HEK293T (cell line): ENCODE measurements around the gene ERMN.

Source experiments
- ARNT ChIP-seq: fragments of 450-650 bp; IDR thresholded peaks from 2 replicates; pipeline ENCODE4 v1.6.1; 2017; ENCODE audit warnings: mild to moderate bottlenecking
- FOXK2 ChIP-seq: fragments of 450-650 bp; IDR thresholded peaks from 2 replicates; pipeline ENCODE4 v1.6.1; 2016; ENCODE audit warnings: mild to moderate bottlenecking
- FOXM1 ChIP-seq: fragments of 450-650 bp; IDR thresholded peaks from 2 replicates; pipeline ENCODE4 v1.6.1; 2017; ENCODE audit warnings: mild to moderate bottlenecking, borderline replicate concordance
- SP1 ChIP-seq: fragments of 450-650 bp; IDR thresholded peaks from 2 replicates; pipeline ENCODE4 v1.6.1; 2017
- SUZ12 ChIP-seq: fragments of 450-650 bp; IDR thresholded peaks from 2 replicates; pipeline ENCODE4 v1.6.1; 2016; ENCODE audit warnings: mild to moderate bottlenecking
- ZNF384 ChIP-seq: fragments of 450-650 bp; IDR thresholded peaks from 2 replicates; pipeline ENCODE4 v1.6.1; 2016
- TF ChIP-seq, protein P1 (sequence below): fragments of 450-650 bp; IDR thresholded peaks from 2 replicates; pipeline ENCODE4 v1.6.1; 2016

DNA sequence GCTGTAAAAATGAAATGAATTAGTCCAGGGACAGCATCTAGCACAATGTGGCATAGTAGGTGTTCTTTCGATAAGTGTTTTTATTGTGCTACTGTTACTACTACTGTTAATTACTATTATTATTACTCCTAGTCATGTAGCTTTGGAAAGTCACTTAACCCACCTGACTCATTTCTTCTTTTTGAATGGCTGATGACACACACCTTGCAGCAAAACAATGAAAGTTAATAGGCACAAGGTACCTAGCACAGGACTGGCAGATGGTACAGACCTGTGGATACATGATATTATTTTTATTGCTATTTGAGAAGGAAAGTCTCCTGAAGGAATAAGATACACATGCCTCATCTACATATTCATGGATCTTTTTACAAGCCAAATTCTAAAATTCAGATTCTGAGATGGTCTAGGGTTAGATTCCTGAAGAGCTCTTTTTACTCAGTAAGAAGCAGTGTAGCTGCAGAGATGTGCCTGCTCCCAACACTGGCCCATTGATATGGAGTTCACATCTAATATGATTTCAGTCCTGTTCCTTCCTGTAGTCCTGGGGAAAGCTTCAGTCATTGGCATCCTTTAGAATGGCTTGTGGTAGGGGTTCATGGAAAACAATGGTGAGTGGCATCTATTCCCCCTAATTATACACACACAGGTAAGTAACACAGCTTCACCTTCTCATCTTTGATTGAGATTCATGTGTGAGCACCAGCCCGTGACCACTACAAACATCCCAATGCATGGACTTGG, 7.9 kb upstream of the ERMN start:
- TF ChIP-seq SUZ12 (no peak), ZNF384 (no peak), FOXM1 (no peak), FOXK2 (no peak), ARNT (no peak), SP1 (no peak)
- TF ChIP-seq, protein P1, sequence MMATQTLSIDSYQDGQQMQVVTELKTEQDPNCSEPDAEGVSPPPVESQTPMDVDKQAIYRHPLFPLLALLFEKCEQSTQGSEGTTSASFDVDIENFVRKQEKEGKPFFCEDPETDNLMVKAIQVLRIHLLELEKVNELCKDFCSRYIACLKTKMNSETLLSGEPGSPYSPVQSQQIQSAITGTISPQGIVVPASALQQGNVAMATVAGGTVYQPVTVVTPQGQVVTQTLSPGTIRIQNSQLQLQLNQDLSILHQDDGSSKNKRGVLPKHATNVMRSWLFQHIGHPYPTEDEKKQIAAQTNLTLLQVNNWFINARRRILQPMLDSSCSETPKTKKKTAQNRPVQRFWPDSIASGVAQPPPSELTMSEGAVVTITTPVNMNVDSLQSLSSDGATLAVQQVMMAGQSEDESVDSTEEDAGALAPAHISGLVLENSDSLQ = no peak
